ENCODE data around the gene RPL34. TPM values are rescaled to one million over a fixed set of nuclear protein-coding genes. Genes with fewer than 3 reads are reported as not detected.

RPL34 gene
- total and polyA plus RNA-seq, 2 of the 4 experiments (the other 2 are of a cell fraction): 1,435 to 2,037 TPM

DNA sequence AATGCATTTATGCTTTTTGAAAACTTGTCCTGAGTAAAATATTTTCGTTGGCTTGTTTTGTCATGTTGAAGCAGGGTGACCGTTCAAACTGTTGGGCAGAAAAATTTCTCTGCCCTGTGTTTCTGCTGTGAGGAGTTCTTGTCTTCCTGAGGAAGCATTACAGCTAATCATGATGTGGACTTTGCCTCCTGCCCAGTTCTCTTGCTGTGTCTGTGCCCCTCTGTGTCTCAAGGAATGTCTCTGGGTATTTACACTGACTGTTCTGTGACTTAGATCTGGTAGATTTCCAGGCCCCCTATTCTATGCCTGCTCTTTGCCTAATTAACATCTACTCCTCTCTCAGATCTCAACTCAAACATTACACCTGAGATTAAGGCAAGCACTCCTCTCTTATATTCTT is 30.4 kb upstream of the RPL34 start:
- no peak for DNase-seq
- BruUV-seq (replicated peaks): no TSS peak
- TF ChIP-seq MAFK (IDR thresholded peaks at IDR 0.05; ENCODE audit: low read depth, low read length) (no peak), POLR2A (IDR thresholded peaks at IDR 0.05; ENCODE audit: low read depth, low read length) (no peak), RFX5 (IDR thresholded peaks at IDR 0.05; ENCODE audit: low read depth, low read length) (no peak), CHD1 (IDR thresholded peaks at IDR 0.05; ENCODE audit: low read depth, low read length) (no peak)
- TF ChIP-seq, protein P1, sequence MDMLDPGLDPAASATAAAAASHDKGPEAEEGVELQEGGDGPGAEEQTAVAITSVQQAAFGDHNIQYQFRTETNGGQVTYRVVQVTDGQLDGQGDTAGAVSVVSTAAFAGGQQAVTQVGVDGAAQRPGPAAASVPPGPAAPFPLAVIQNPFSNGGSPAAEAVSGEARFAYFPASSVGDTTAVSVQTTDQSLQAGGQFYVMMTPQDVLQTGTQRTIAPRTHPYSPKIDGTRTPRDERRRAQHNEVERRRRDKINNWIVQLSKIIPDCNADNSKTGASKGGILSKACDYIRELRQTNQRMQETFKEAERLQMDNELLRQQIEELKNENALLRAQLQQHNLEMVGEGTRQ (IDR thresholded peaks at IDR 0.05; ENCODE audit: low read depth, low read length): no peak
- no peak overlapping the region for H3K23ac ChIP-seq (ENCODE audit: low read depth, low read length)
- intact Hi-C loops (cut with micrococcal nuclease) (no loop called here), dilution Hi-C loops (cut with HindIII; ENCODE audit: low sequenced_read_pairs, unreplicated experiment) (no loop called here), in situ Hi-C loops (cut with MboI; ENCODE audit: low sequenced_read_pairs) (no loop called here)
- no peak overlapping the region for H4K8ac ChIP-seq (ENCODE audit: low read depth in 2 of 2, low read length in 2 of 2)
- no peak for ATAC-seq (ENCODE audit: low read depth)
- no peak overlapping the region for H3K4me2 ChIP-seq (ENCODE audit: low read depth, low read length)
- H3K4me3 ChIP-seq (ENCODE audit: insufficient read depth, low read depth, low read length): no peak overlapping the region
- H4K20me1 ChIP-seq (ENCODE audit: insufficient read depth, low read length): no peaks in the 10 kb centered on the region
- H2BK5ac ChIP-seq (ENCODE audit: low read depth, low read length, poor library complexity, severe bottlenecking): no peak overlapping the region
- no peak overlapping the region for H3K9ac ChIP-seq (ENCODE audit: low read depth, low read length)
- H3K14ac ChIP-seq (replicated peaks; ENCODE audit: low read depth, low read length): no peak overlapping the region
- H2BK15ac ChIP-seq (ENCODE audit: low read depth, low read length): no peak overlapping the region
- no peak overlapping the region for H2AFZ ChIP-seq (replicated peaks; ENCODE audit: low read length, poor library complexity)
- H2BK120ac ChIP-seq (ENCODE audit: low read depth, low read length): no peak overlapping the region; the same call in 1 of the 2 replicates
- no peak overlapping the region for H2AK5ac ChIP-seq (ENCODE audit: low read depth, low read length)
- ChIA-PET POLR2A (ENCODE audit: unreplicated experiment) (no interaction called here), CTCF (no interaction called here)
- H3K79me1 ChIP-seq (ENCODE audit: low read depth in 1 of 2, low read length in 2 of 2): no peaks in the 10 kb centered on the region
- H3K36me3 ChIP-seq (ENCODE audit: control insufficient read depth, insufficient read depth, low read length): no peaks in the 10 kb centered on the region
- no CpG with 5 or more reads among the region's 2 CpGs for WGBS, 2 experiments (ENCODE audit: extremely low coverage in 2 of 2, insufficient read length in 1 of 2)
- H2BK20ac ChIP-seq (ENCODE audit: low read depth, low read length): 0 out of 2 replicates have a peak overlapping the region, but pooled peaks have one; percentile 55
- no peak overlapping the region for H3K27ac ChIP-seq (ENCODE audit: insufficient read depth, low read length)
- H4K91ac ChIP-seq (ENCODE audit: insufficient read depth, low read depth, low read length): no peak overlapping the region
- no peak overlapping the region for H2AK9ac ChIP-seq (replicated peaks; ENCODE audit: low read depth, low read length, poor library complexity)
- H3K27me3 ChIP-seq (ENCODE audit: control insufficient read depth, insufficient read depth, low read length): peaks cover 2% of the 10 kb centered on the region; the same call in 1 of the 2 replicates
- no peak overlapping the region for H4K5ac ChIP-seq (ENCODE audit: low read depth, low read length)
- no peak overlapping the region for H3K56ac ChIP-seq (ENCODE audit: extremely low read depth, insufficient read depth, low read length)
- no peak overlapping the region for H3K18ac ChIP-seq (ENCODE audit: low read depth, low read length)
- H3K4ac ChIP-seq (ENCODE audit: low read depth, low read length): no peak overlapping the region
- peaks cover 1% of the 10 kb centered on the region; the same call in 1 of the 2 replicates for H3K4me1 ChIP-seq (ENCODE audit: control insufficient read depth, insufficient read depth, low read length)
- no peaks in the 10 kb centered on the region for H3K9me3 ChIP-seq (ENCODE audit: control insufficient read depth, insufficient read depth, low read length)
- H3K9me1 ChIP-seq (ENCODE audit: insufficient read depth, low read length): no peaks in the 10 kb centered on the region

Data from IMR-90 (cell line).